H1 (cell line): ENCODE data around the gene POLDIP3. TPM values are rescaled to one million over a fixed set of nuclear protein-coding genes. Genes with fewer than 3 reads are reported as not detected.

Experiments
- CTCF ChIA-PET: fragments of 300-600 bp; sonication (Branson Sonifier 250); formaldehyde crosslinking; loops from one replicate; lab custom pipeline; 2021; ENCODE audit not compliant: partially characterized antibody; lab: Charles Lee
- POLR2A ChIA-PET: fragments of 300-600 bp; sonication (Branson Sonifier 250); formaldehyde crosslinking; loops from one replicate; lab custom pipeline; 2021; ENCODE audit warnings: inconsistent platforms; ENCODE audit not compliant: partially characterized antibody; lab: Charles Lee
- DNase-seq, 2 experiments: peaks; one replicate each; pipeline versions ENCODE4 v3.0.0 to v3.0.0-alpha.2; 2010 to 2022; ENCODE audit warnings: low spot score in 2 of 2, low read depth in 1 of 2, mixed read lengths in 1 of 2
- FAIRE-seq: peaks from 2 replicates; lab custom pipeline; 2011; peaks lifted over from hg19 to GRCh38; lab: Jason Lieb, UNC
- H2AFZ ChIP-seq: 2 replicates; pipeline ENCODE4 v1.8.1; 2012; ENCODE audit warnings: low read length, inconsistent platforms
- H2AK5ac ChIP-seq: 2 replicates; pipeline ENCODE4 v1.6.1; 2013; ENCODE audit warnings: low read depth, low read length
- H2BK120ac ChIP-seq: replicated peaks from 2 replicates; pipeline ENCODE3; 2013; ENCODE audit warnings: low read depth, low read length, inconsistent platforms
- H2BK12ac ChIP-seq: 2 replicates; pipeline ENCODE4 v1.6.1; 2013; ENCODE audit warnings: low read depth, low read length
- H2BK15ac ChIP-seq: 2 replicates; pipeline ENCODE4 v1.6.1; 2013; ENCODE audit warnings: low read length
- H2BK20ac ChIP-seq: 2 replicates; pipeline ENCODE4 v1.6.1; 2013; ENCODE audit warnings: low read length
- H2BK5ac ChIP-seq: 2 replicates; pipeline ENCODE4 v1.6.1; 2013; ENCODE audit warnings: low read depth, low read length
- H3K14ac ChIP-seq: 2 replicates; pipeline ENCODE4 v1.6.1; 2013; ENCODE audit warnings: inconsistent platforms; ENCODE audit not compliant: insufficient read length
- H3K18ac ChIP-seq: 2 replicates; pipeline ENCODE4 v1.6.1; 2013; ENCODE audit warnings: low read length; ENCODE audit errors: extremely low read depth
- H3K23ac ChIP-seq: 2 replicates; pipeline ENCODE4 v1.6.1; 2013; ENCODE audit warnings: inconsistent platforms; ENCODE audit not compliant: insufficient read length
- H3K23me2 ChIP-seq: 2 replicates; pipeline ENCODE4 v1.6.1; 2013; ENCODE audit warnings: low read depth, low read length
- H3K27ac ChIP-seq: 2 replicates; pipeline ENCODE4 v1.6.1; 2011; ENCODE audit warnings: low read depth, low read length, inconsistent platforms
- H3K27me3 ChIP-seq, 4 experiments: replicated peaks in 1 of 4; 1 replicate in 1 of 4; 2 replicates in 3 of 4; pipeline versions ENCODE4 v1.6.1 to v1.8.1; 2011 to 2013; ENCODE audit warnings: low read length in 3 of 4, mild to moderate bottlenecking in 3 of 4, inconsistent platforms in 2 of 4, mixed read lengths in 2 of 4, moderate library complexity in 1 of 4; ENCODE audit not compliant: control insufficient read depth in 3 of 4, insufficient read depth in 3 of 4; ENCODE audit errors: extremely low read depth in 1 of 4
- H3K36me3 ChIP-seq, 4 experiments: 2 replicates each; pipeline versions ENCODE4 v1.6.1 to v1.8.1; 2011 to 2013; ENCODE audit warnings: mild to moderate bottlenecking in 4 of 4, low read length in 3 of 4, moderate library complexity in 2 of 4, control low read depth in 1 of 4, inconsistent platforms in 1 of 4; ENCODE audit not compliant: insufficient read depth in 4 of 4, control insufficient read depth in 2 of 4
- H3K4ac ChIP-seq: replicated peaks from 2 replicates; pipeline ENCODE3; 2013; ENCODE audit warnings: low read length, low read depth, mixed read lengths, inconsistent platforms; ENCODE audit not compliant: insufficient read length
- H3K4me1 ChIP-seq, 4 experiments: replicated peaks in 1 of 4; 1 replicate in 1 of 4; 2 replicates in 3 of 4; pipeline versions ENCODE4 v1.6.1 to v1.8.1; 2011 to 2013; ENCODE audit warnings: low read length in 3 of 4, inconsistent platforms in 2 of 4, mixed read lengths in 1 of 4; ENCODE audit not compliant: insufficient read depth in 4 of 4, control insufficient read depth in 3 of 4
- H3K4me2 ChIP-seq, 2 experiments: 2 replicates each; pipeline versions ENCODE4 v1.6.1 to v1.8.1; 2011 to 2013; ENCODE audit warnings: low read depth in 2 of 2, low read length in 2 of 2, control low read depth in 1 of 2, inconsistent platforms in 1 of 2, mild to moderate bottlenecking in 1 of 2; ENCODE audit not compliant: insufficient read depth in 1 of 2
- H3K4me3 ChIP-seq, 4 experiments: fragments of 200-600, 300-600 bp in 1 of 4; sonication (generic), shearing (Covaris generic), sonication (Bioruptor Twin) in 1 of 4; 2 replicates each; pipeline versions ENCODE4 v1.5.1 to v1.8.1; 2011 to 2016; ENCODE audit warnings: low read length in 4 of 4, low read depth in 3 of 4, control low read depth in 2 of 4, inconsistent platforms in 2 of 4, mild to moderate bottlenecking in 2 of 4, mixed read lengths in 1 of 4, moderate library complexity in 1 of 4; ENCODE audit not compliant: insufficient read depth in 2 of 4; ENCODE audit errors: extremely low read depth in 1 of 4
- H3K56ac ChIP-seq: replicated peaks from 2 replicates; pipeline ENCODE3; 2013; ENCODE audit warnings: low read depth, mild to moderate bottlenecking, mixed read lengths, low read length, inconsistent platforms; ENCODE audit not compliant: insufficient read length
- H3K79me1 ChIP-seq: 2 replicates; pipeline ENCODE4 v1.6.1; 2013; ENCODE audit warnings: low read depth, low read length, control low read depth
- H3K79me2 ChIP-seq, 2 experiments: 2 replicates each; pipeline versions ENCODE4 v1.6.1 to v1.8.1; 2012 to 2013; ENCODE audit warnings: low read length in 2 of 2, mild to moderate bottlenecking in 2 of 2, inconsistent platforms in 1 of 2; ENCODE audit not compliant: insufficient read depth in 2 of 2, control insufficient read depth in 1 of 2
- H3K9ac ChIP-seq, 4 experiments: replicated peaks in 1 of 4; 1 replicate in 1 of 4; 2 replicates in 3 of 4; pipeline versions ENCODE4 v1.6.1 to v1.8.1; 2011 to 2013; ENCODE audit warnings: low read depth in 3 of 4, low read length in 3 of 4, control low read depth in 2 of 4, mild to moderate bottlenecking in 2 of 4, moderate library complexity in 2 of 4, inconsistent platforms in 1 of 4; ENCODE audit errors: extremely low read depth in 1 of 4
- H3K9me3 ChIP-seq, 2 experiments: 2 replicates each; pipeline versions ENCODE4 v1.6.1 to v1.8.1; 2012 to 2013; ENCODE audit warnings: mild to moderate bottlenecking in 2 of 2, moderate library complexity in 2 of 2, control low read depth in 1 of 2, inconsistent platforms in 1 of 2, low read depth in 1 of 2, low read length in 1 of 2, mixed read lengths in 1 of 2; ENCODE audit not compliant: insufficient read depth in 2 of 2
- H4K20me1 ChIP-seq, 2 experiments: replicated peaks in 1 of 2; 2 replicates each; pipeline versions ENCODE3 to v1.8.1; 2011 to 2013; ENCODE audit warnings: inconsistent platforms in 2 of 2, low read length in 2 of 2, mild to moderate bottlenecking in 1 of 2; ENCODE audit not compliant: insufficient read depth in 2 of 2, control insufficient read depth in 1 of 2
- H4K5ac ChIP-seq: 2 replicates; pipeline ENCODE4 v1.6.1; 2013; ENCODE audit warnings: low read length, low read depth, mixed read lengths, inconsistent platforms; ENCODE audit not compliant: insufficient read length
- H4K8ac ChIP-seq: 2 replicates; pipeline ENCODE4 v1.8.0; 2013; ENCODE audit warnings: mild to moderate bottlenecking, moderate library complexity, low read length, inconsistent platforms; ENCODE audit not compliant: insufficient read depth; ENCODE audit errors: extremely low read depth
- H4K91ac ChIP-seq: replicated peaks from 2 replicates; pipeline ENCODE3; 2013; ENCODE audit warnings: low read length, mixed read lengths, inconsistent platforms; ENCODE audit not compliant: insufficient read length
- BRCA1 ChIP-seq: IDR thresholded peaks from 2 replicates; pipeline ENCODE4 v1.6.1; 2012; ENCODE audit warnings: low read depth, low read length, improper control_type of control experiment
- CHD2 ChIP-seq: IDR thresholded peaks from 2 replicates; pipeline ENCODE4 v1.6.1; 2012; ENCODE audit warnings: low read length, improper control_type of control experiment
- CREB1 ChIP-seq: IDR thresholded peaks from 2 replicates; pipeline ENCODE4 v1.6.1; 2012; ENCODE audit warnings: inconsistent platforms
- KDM1A ChIP-seq: fragments of 200-600, 300-600 bp; sonication (generic); IDR thresholded peaks from 2 replicates; pipeline ENCODE4 v1.7.1; 2016; ENCODE audit warnings: mild to moderate bottlenecking, low read length, borderline replicate concordance
- RBBP5 ChIP-seq: IDR thresholded peaks from 2 replicates; pipeline ENCODE4 v1.7.1; 2012; ENCODE audit warnings: low read depth, mild to moderate bottlenecking, inconsistent platforms, low read length, moderate library complexity, borderline replicate concordance
- RNF2 ChIP-seq: fragments of 200-900, 300-1000 bp; sonication (generic); IDR thresholded peaks from 2 replicates; pipeline ENCODE4 v1.7.1; 2016; ENCODE audit warnings: borderline replicate concordance, low read depth, mild to moderate bottlenecking, antibody characterized with exemption, low read length; ENCODE audit not compliant: poor library complexity, severe bottlenecking; ENCODE audit errors: missing control alignments
- WGBS, 2 experiments: shearing (Covaris generic) in 1 of 2; methylation state at CpG; one replicate each; pipeline versions ENCODE4 v1.1.6 to v1.1.7; 2013 to 2015; ENCODE audit warnings: low lambda C conversion rate in 2 of 2, mixed read lengths in 2 of 2, inconsistent platforms in 1 of 2, low coverage in 1 of 2, missing lambda C conversion rate in 1 of 2; ENCODE audit not compliant: insufficient replicate concordance in 2 of 2, insufficient coverage in 1 of 2, insufficient read length in 1 of 2; ENCODE audit errors: extremely low coverage in 1 of 2, missing lambda C conversion rate in 1 of 2; 5-methylcytosine and 5-hydroxymethylcytosine counted together
- polyA plus RNA-seq, 7 experiments: library from polyadenylated mRNA; depleted of rRNA in 3 of 7; stranded (reverse) in 5 of 7; unstranded in 2 of 7; fragments of >200 nt in 5 of 7; fragments of 200-250 nt in 2 of 7; gene quantifications; 1 replicate in 5 of 7; 2 replicates in 1 of 7; 4 replicates in 1 of 7; pipeline versions ENCODE4 v1.2.1 to v1.2.3, GENCODE V29; 2011 to 2013; ENCODE audit warnings: missing spikeins in 2 of 7, mixed read lengths in 2 of 7
- total RNA-seq: library from RNA; stranded (reverse); fragmentation: NEBNext Ultra II Directional; extraction: Animal tissue kit (Norgen Biotek cat#: 25700); gene quantifications from 2 replicates; pipeline ENCODE4 v1.2.1, GENCODE V29; 2021
- TF ChIP-seq, protein P1 (sequence below): IDR thresholded peaks from 2 replicates; pipeline ENCODE4 v1.6.1; 2011; ENCODE audit warnings: low read length, improper control_type of control experiment

POLDIP3 gene
- total and polyA plus RNA-seq, 2 of the 8 experiments (the other 6 are each of a cell fraction or from before 2014, with no cell fraction given) = 43.5 to 84.6 TPM

DNA sequence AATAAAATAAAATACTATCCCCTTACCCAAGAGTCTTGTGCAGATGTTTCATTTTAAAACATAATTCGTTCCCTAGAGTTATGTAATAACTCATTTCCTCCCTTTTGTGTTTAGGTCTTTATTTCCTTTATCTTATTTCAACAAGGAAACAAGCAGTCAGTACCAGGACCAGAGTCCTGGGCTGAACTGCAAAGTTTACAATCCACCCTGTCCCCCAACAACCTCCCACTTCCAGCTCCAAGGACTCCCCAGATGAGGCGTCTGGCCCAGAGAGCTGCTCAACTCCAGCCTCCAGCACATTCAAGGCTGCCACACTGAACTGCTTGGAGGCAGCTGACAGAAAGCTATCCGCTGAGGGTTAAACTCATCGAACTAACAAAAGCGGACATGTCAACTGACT is 4.5 kb downstream of the POLDIP3 start:
- no peak overlapping the region for H3K18ac ChIP-seq
- H2BK120ac ChIP-seq = no peak overlapping the region
- FAIRE-seq (no peak), DNase-seq (no peak)
- no peak overlapping the region for H3K56ac ChIP-seq
- H3K27me3 ChIP-seq = no peaks in the 10 kb centered on the region
- H3K9me3 ChIP-seq = peaks cover 0 to 5% of the 10 kb centered on the region in 2 experiments; a peak in 1 of 4 replicates
- H2BK15ac ChIP-seq = no peak overlapping the region
- H4K91ac ChIP-seq = no peak overlapping the region
- H3K79me1 ChIP-seq = peaks cover 21% of the 10 kb centered on the region
- H3K27ac ChIP-seq = no peak overlapping the region
- H3K23me2 ChIP-seq = peaks cover 2% of the 10 kb centered on the region; the same call in 1 of the 2 replicates
- no peak overlapping the region for H4K8ac ChIP-seq
- H3K9ac ChIP-seq = no peak overlapping the region
- no peak overlapping the region for H2BK12ac ChIP-seq
- no peak overlapping the region for H3K4me2 ChIP-seq
- 94% methylated on average over 5 of the region's 5 CpGs; no CpG with 5 or more reads in 1 of the 2 experiments for WGBS, 2 experiments
- H4K5ac ChIP-seq = no peak overlapping the region
- ChIA-PET CTCF (interaction anchor here (0.7 to 3.4 kb wide), 5 partner anchors 12 to 99 kb away, joined by 3 to 19 read pairs (median 3); no protein-coding TSS in a partner anchor), POLR2A (interaction anchor here (0.8 to 13.9 kb wide), 4 partner anchors 17 to 49 kb away, joined by 3 to 399 read pairs (median 4); no protein-coding TSS in a partner anchor)
- no peak overlapping the region for H2BK20ac ChIP-seq
- no peak overlapping the region for H2AK5ac ChIP-seq
- H3K79me2 ChIP-seq = peaks cover 47 to 82% of the 10 kb centered on the region in 2 experiments
- no peak overlapping the region for H3K4me3 ChIP-seq
- peaks cover 0 to 13% (median 4%) of the 10 kb centered on the region in 4 experiments; a peak in 4 of 8 replicates for H3K36me3 ChIP-seq
- H3K4ac ChIP-seq = no peak overlapping the region
- H2BK5ac ChIP-seq = no peak overlapping the region
- peaks cover 15 to 23% of the 10 kb centered on the region in 2 experiments for H4K20me1 ChIP-seq
- no peak overlapping the region for H3K23ac ChIP-seq
- H3K14ac ChIP-seq = no peak overlapping the region
- peaks cover 6 to 8% (median 7%) of the 10 kb centered on the region in 4 experiments for H3K4me1 ChIP-seq
- H2AFZ ChIP-seq = no peak overlapping the region
- TF ChIP-seq CHD2 (no peak), RNF2 (no peak), RBBP5 (no peak), KDM1A (no peak), BRCA1 (no peak), CREB1 (no peak)
- TF ChIP-seq, protein P1, sequence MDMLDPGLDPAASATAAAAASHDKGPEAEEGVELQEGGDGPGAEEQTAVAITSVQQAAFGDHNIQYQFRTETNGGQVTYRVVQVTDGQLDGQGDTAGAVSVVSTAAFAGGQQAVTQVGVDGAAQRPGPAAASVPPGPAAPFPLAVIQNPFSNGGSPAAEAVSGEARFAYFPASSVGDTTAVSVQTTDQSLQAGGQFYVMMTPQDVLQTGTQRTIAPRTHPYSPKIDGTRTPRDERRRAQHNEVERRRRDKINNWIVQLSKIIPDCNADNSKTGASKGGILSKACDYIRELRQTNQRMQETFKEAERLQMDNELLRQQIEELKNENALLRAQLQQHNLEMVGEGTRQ = no peak
